Adrenal gland (tissue), 5 donors: ENCODE results near the gene KCNH3.

Source experiments
- POLR2A ChIP-seq, 2 donors: fragments of 450-650 bp; IDR thresholded peaks; one replicate each; pipeline ENCODE4 v1.6.1; 2017; ENCODE audit warnings: antibody characterized with exemption in 2 of 2, mild to moderate bottlenecking in 2 of 2, moderate library complexity in 1 of 2
- TF ChIP-seq, protein P1 (sequence below), 6 experiments: fragments of 450-650 bp in 4 of 6; fragments of 200-600 bp in 2 of 6; sonication (generic) in 1 of 6; IDR thresholded peaks; 1 replicate in 5 of 6; 2 replicates in 1 of 6; pipeline versions ENCODE4 v1.5.1 to v1.8.0; 2016 to 2021; ENCODE audit warnings: antibody characterized with exemption in 6 of 6, mild to moderate bottlenecking in 2 of 6, moderate library complexity in 1 of 6
- donor health status: DM: no; HTN: no; CAD: no.

- TF ChIP-seq, protein P1, sequence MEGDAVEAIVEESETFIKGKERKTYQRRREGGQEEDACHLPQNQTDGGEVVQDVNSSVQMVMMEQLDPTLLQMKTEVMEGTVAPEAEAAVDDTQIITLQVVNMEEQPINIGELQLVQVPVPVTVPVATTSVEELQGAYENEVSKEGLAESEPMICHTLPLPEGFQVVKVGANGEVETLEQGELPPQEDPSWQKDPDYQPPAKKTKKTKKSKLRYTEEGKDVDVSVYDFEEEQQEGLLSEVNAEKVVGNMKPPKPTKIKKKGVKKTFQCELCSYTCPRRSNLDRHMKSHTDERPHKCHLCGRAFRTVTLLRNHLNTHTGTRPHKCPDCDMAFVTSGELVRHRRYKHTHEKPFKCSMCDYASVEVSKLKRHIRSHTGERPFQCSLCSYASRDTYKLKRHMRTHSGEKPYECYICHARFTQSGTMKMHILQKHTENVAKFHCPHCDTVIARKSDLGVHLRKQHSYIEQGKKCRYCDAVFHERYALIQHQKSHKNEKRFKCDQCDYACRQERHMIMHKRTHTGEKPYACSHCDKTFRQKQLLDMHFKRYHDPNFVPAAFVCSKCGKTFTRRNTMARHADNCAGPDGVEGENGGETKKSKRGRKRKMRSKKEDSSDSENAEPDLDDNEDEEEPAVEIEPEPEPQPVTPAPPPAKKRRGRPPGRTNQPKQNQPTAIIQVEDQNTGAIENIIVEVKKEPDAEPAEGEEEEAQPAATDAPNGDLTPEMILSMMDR (IDR thresholded peaks at IDR 0.05), result no peak
- TF ChIP-seq POLR2A (IDR thresholded peaks at IDR 0.05), result no peak
Measured at GRCh38 chr12:49560695-49561094, 21.9 kb downstream of the KCNH3 start.
